GM21529 (cell line): ENCODE data around the gene CRIM1.

Source experiments
- ATAC-seq: cut with Tn5 transposase; IDR thresholded peaks from one replicate; pipeline ENCODE4 v1.9.1; 2021; ENCODE audit not compliant: unreplicated experiment

The CRIM1 gene

GRCh38 chr2:36394804-36395203 is 39.2 kb downstream of the CRIM1 start:
- no peak for ATAC-seq

GRCh38 chr2:36395866-36396265 is 40.3 kb downstream of the CRIM1 start:
- no peak for ATAC-seq

GRCh38 chr2:36396878-36397539 is 41.4 kb downstream of the CRIM1 start:
- no peak for ATAC-seq

- ATAC-seq, result no peak
These were observed 42.3 kb downstream of the CRIM1 start for GRCh38 chr2:36397728-36398413.

GRCh38 chr2:36399050-36399449 is 43.5 kb downstream of the CRIM1 start:
- no peak for ATAC-seq

GRCh38 chr2:36403675-36404230 is 48.2 kb downstream of the CRIM1 start:
- peak; percentile 45 for ATAC-seq

- no peak for ATAC-seq
These were observed 48.7 kb downstream of the CRIM1 start for GRCh38 chr2:36404318-36404717.

GRCh38 chr2:36404754-36405153 is 49.2 kb downstream of the CRIM1 start:
- peak; percentile 68 for ATAC-seq

GRCh38 chr2:36405183-36405582 is 49.6 kb downstream of the CRIM1 start:
- no peak for ATAC-seq

GRCh38 chr2:36406296-36406695 is 50.7 kb downstream of the CRIM1 start:
- ATAC-seq, result no peak

- ATAC-seq, result no peak
These were observed 51.8 kb downstream of the CRIM1 start for GRCh38 chr2:36407413-36407812.

- no peak for ATAC-seq
These were observed 52.7 kb downstream of the CRIM1 start for GRCh38 chr2:36408198-36408703.

GRCh38 chr2:36409335-36409734 is 53.8 kb downstream of the CRIM1 start:
- ATAC-seq, result no peak

- ATAC-seq, result no peak
These were observed 54.4 kb downstream of the CRIM1 start for GRCh38 chr2:36409935-36410334.

GRCh38 chr2:36410681-36411080 is 55.1 kb downstream of the CRIM1 start:
- no peak for ATAC-seq

- no peak for ATAC-seq
These were observed 56.4 kb downstream of the CRIM1 start for GRCh38 chr2:36411962-36412444.

- no peak for ATAC-seq
These were observed 57.6 kb downstream of the CRIM1 start for GRCh38 chr2:36413218-36413617.

GRCh38 chr2:36414307-36414706 is 58.7 kb downstream of the CRIM1 start:
- ATAC-seq, result no peak

GRCh38 chr2:36415381-36416022 is 59.9 kb downstream of the CRIM1 start:
- no peak for ATAC-seq

GRCh38 chr2:36416370-36417165 is 61.0 kb downstream of the CRIM1 start:
- no peak for ATAC-seq
